Activated CD4-positive, alpha-beta T cell treated with anti-CD3 and anti-CD28 coated beads for 36 hours (primary cell): ENCODE measurements around the gene HAND2. TPM values are rescaled to one million over a fixed set of nuclear protein-coding genes. Genes with fewer than 3 reads are reported as not detected.
A peak's percentile ranks its signal among the peaks of the same experiment; 100 is the strongest.

ENCODE experiments used
- ATAC-seq: fragments of 200-7000 bp; cut with Tn5 transposase; one replicate; pipeline ENCODE4 v1.10.0; 2021; ENCODE audit warnings: mild to moderate bottlenecking, moderate library complexity
- CTCF ChIA-PET: fragments of 350-600 bp; sonication (Branson Sonifier 250); formaldehyde crosslinking; loops from one replicate; lab custom pipeline; 2021; ENCODE audit warnings: antibody characterized with exemption; lab: Charles Lee
- POLR2A ChIA-PET: fragments of 350-600 bp; sonication (Branson Sonifier 250); formaldehyde crosslinking; loops from one replicate; lab custom pipeline; 2021; ENCODE audit warnings: antibody characterized with exemption, inconsistent platforms; lab: Charles Lee
- DNase-seq: peaks from one replicate; pipeline ENCODE4 v3.0.0-alpha.2; 2020
- H3K27ac Mint-ChIP-seq: one replicate; pipeline ENCODE4 v1.8.0; 2021; ENCODE audit warnings: mixed read lengths
- H3K27me3 Mint-ChIP-seq: one replicate; pipeline ENCODE4 v1.8.0; 2021; ENCODE audit warnings: mixed read lengths
- H3K36me3 Mint-ChIP-seq: one replicate; pipeline ENCODE4 v1.8.0; 2021; ENCODE audit warnings: low read depth, mixed read lengths
- H3K4me1 Mint-ChIP-seq: one replicate; pipeline ENCODE4 v1.8.0; 2021; ENCODE audit warnings: mixed read lengths
- H3K4me3 Mint-ChIP-seq: one replicate; pipeline ENCODE4 v1.8.0; 2021; ENCODE audit warnings: mild to moderate bottlenecking, moderate library complexity, mixed read lengths
- H3K9me3 Mint-ChIP-seq: one replicate; pipeline ENCODE4 v1.8.0; 2021; ENCODE audit warnings: low read depth, mixed read lengths
- intact Hi-C, 2 experiments: fragments of 100-400 bp; cut with DNase I in 1 of 2; cut with micrococcal nuclease in 1 of 2; formaldehyde crosslinking; loops; one replicate each; pipeline versions ENCODE4 v1.14.2 to v1.15.1; 2022 to 2024; cut with DNase I, micrococcal nuclease
- total RNA-seq, 2 experiments: library from RNA; stranded (reverse); gene quantifications; one replicate each; pipeline ENCODE4 v1.2.3, GENCODE V29; 2021

The HAND2 gene
- total RNA-seq, 2 experiments from 2014 or later = not detected

- CTCF ChIA-PET = interaction anchor here (1.2 to 3.0 kb wide), 3 partner anchors 13 to 613 kb away, joined by 3 to 13 read pairs (median 10); no protein-coding TSS in a partner anchor
- Mint-ChIP-seq H3K27me3 (peaks cover 79% of the 10 kb centered on the region), H3K4me1 (peaks cover 33% of the 10 kb centered on the region), H3K9me3 (no peaks in the 10 kb centered on the region), H3K27ac (no peak overlapping the region), H3K36me3 (peaks cover 7% of the 10 kb centered on the region), H3K4me3 (peak overlapping the region; percentile 23)
- DNase-seq (no peak), ATAC-seq (no peak)
- POLR2A ChIA-PET = no interaction called here
- intact Hi-C loops = loop anchor here (5.0 to 10.0 kb wide), 4 partner anchors 245 to 777 kb away; partner anchors contain the start of genes CEP44 (in 1 of the 2) and FBXO8 (in 1 of the 2)
Observed at GRCh38 chr4:173507471-173508385, 22.3 kb downstream of the HAND2 start.

- Mint-ChIP-seq H3K4me3 (peak overlapping the region; percentile 4), H3K36me3 (peaks cover 7% of the 10 kb centered on the region), H3K4me1 (peaks cover 33% of the 10 kb centered on the region), H3K9me3 (peaks cover 1% of the 10 kb centered on the region), H3K27ac (no peak overlapping the region), H3K27me3 (peaks cover 80% of the 10 kb centered on the region)
- CTCF ChIA-PET = interaction anchor here (0.8 to 3.0 kb wide), 9 partner anchors 11 to 716 kb away, joined by 3 to 13 read pairs (median 3); no protein-coding TSS in a partner anchor
- POLR2A ChIA-PET = no interaction called here
- ATAC-seq (no peak), DNase-seq (no peak)
- intact Hi-C loops = loop anchor here (1.0 to 10.0 kb wide), 9 partner anchors 246 to 813 kb away; partner anchors contain the start of genes CEP44 (in 1 of the 2) and FBXO8 (in 1 of the 2)
Observed at GRCh38 chr4:173506597-173507211, 23.3 kb downstream of the HAND2 start.

DNA sequence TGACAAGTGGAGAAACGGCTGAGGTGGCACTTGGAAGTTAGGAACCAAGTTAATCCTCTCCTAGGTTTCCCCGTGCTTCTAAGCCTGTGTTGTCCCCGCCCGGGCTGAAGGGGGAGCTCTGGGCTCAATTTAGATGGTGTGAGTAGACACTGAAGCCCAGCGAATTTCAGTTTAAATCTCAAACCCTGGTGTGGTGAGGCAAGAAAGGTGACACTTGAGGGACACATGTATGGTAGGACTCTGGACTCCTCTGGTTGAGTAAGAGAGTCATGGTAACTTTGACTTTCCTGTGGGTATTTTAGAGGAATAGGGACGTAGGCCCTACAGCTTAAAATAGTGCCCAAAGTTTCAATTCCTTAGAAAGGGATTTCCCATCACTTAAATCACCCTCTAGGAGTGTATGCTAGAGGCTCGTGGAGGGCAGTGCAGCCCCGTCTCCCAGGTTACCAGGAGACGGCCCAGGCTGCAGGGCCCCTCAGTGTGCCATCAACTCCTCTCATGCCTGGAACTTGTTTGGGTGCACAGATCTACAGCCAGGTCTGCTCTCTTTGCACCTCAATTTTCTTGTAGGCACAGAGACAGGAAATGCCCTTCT is 24.0 kb downstream of the HAND2 start:
- CTCF ChIA-PET = interaction anchor here (0.6 to 3.0 kb wide), 13 partner anchors 9 to 777 kb away, joined by 3 to 13 read pairs (median 4); partner anchors contain the start of genes CEP44 and FBXO8
- peaks cover 4% of the 10 kb centered on the region for H3K9me3 Mint-ChIP-seq

DNA sequence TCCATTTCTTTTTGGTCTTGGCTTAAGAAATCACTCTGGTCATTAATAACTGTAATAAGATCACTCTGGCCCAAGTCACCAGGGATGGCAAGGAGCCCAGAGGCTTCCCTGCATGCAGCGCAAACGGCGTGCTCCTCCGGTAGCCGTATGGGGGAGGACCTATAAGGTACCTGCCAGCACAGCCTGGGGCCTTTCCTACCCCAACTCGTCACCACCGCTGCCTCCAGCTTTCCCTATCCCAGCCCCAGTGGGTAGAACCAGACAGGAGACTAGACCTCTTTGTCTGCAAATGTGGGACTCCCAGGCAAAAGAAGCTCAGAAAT is 25.9 kb downstream of the HAND2 start:
- Mint-ChIP-seq H3K36me3 (peaks cover 14% of the 10 kb centered on the region), H3K4me1 (peaks cover 37% of the 10 kb centered on the region), H3K9me3 (peaks cover 6% of the 10 kb centered on the region), H3K27me3 (peaks cover 83% of the 10 kb centered on the region), H3K4me3 (no peak overlapping the region), H3K27ac (no peak overlapping the region)
- ATAC-seq (no peak), DNase-seq (no peak)
- ChIA-PET POLR2A (no interaction called here), CTCF (interaction anchor here (0.9 to 2.3 kb wide), 2 partner anchors 10 to 34 kb away, joined by 3 to 6 read pairs; no protein-coding TSS in a partner anchor)
- intact Hi-C loops = loop anchor here (5.0 to 10.0 kb wide), 3 partner anchors 33 to 781 kb away; partner anchors contain the start of genes CEP44 (in 1 of the 2) and FBXO8 (in 1 of the 2)

More for the DNA sequence above, 24.0 kb downstream of the HAND2 start:
- H3K27me3 Mint-ChIP-seq = peaks cover 81% of the 10 kb centered on the region
- POLR2A ChIA-PET = interaction anchor here (0.6 kb wide), 1 partner anchor 237 kb away, joined by 8 read pairs; no protein-coding TSS in a partner anchor
- H3K27ac Mint-ChIP-seq = no peak overlapping the region
- peaks cover 35% of the 10 kb centered on the region for H3K4me1 Mint-ChIP-seq
- ATAC-seq = peak; percentile 75
- DNase-seq = peak; percentile 77
- H3K36me3 Mint-ChIP-seq = peaks cover 10% of the 10 kb centered on the region
- intact Hi-C loops = loop anchor here (1.0 to 10.0 kb wide), 9 partner anchors 246 to 813 kb away; partner anchors contain the start of genes CEP44 (in 1 of the 2) and FBXO8 (in 1 of the 2)
- H3K4me3 Mint-ChIP-seq = peak overlapping the region; percentile 4

- Mint-ChIP-seq H3K27me3 (peaks cover 78% of the 10 kb centered on the region), H3K9me3 (peaks cover 6% of the 10 kb centered on the region), H3K4me3 (no peak overlapping the region), H3K36me3 (peaks cover 14% of the 10 kb centered on the region), H3K4me1 (peaks cover 31% of the 10 kb centered on the region), H3K27ac (no peak overlapping the region)
- DNase-seq = no peak
- no peak for ATAC-seq
- ChIA-PET POLR2A (no interaction called here), CTCF (interaction anchor here (0.6 to 2.3 kb wide), 3 partner anchors 9 to 173 kb away, joined by 3 to 6 read pairs (median 4); no protein-coding TSS in a partner anchor)
- intact Hi-C loops = loop anchor here (5.0 to 10.0 kb wide), 3 partner anchors 34 to 781 kb away; partner anchors contain the start of genes CEP44 (in 1 of the 2) and FBXO8 (in 1 of the 2)
Observed at GRCh38 chr4:173503330-173504180, 26.5 kb downstream of the HAND2 start.

GRCh38 chr4:173502282-173502681 is 27.7 kb downstream of the HAND2 start:
- Mint-ChIP-seq H3K9me3 (peaks cover 6% of the 10 kb centered on the region), H3K4me1 (peaks cover 20% of the 10 kb centered on the region)
- POLR2A ChIA-PET = no interaction called here

GRCh38 chr4:173501592-173502150 is 28.4 kb downstream of the HAND2 start:
- no peak for ATAC-seq
- peaks cover 16% of the 10 kb centered on the region for H3K4me1 Mint-ChIP-seq

More at GRCh38 chr4:173502282-173502681, 27.7 kb downstream of the HAND2 start:
- CTCF ChIA-PET = interaction anchor here (0.9 to 2.3 kb wide), 2 partner anchors 8 to 81 kb away, joined by 3 to 6 read pairs; no protein-coding TSS in a partner anchor
- H3K27ac Mint-ChIP-seq = no peak overlapping the region
- peaks cover 74% of the 10 kb centered on the region for H3K27me3 Mint-ChIP-seq
- ATAC-seq = no peak
- DNase-seq = no peak
- intact Hi-C loops = loop anchor here (5.0 to 10.0 kb wide), 3 partner anchors 35 to 783 kb away; partner anchors contain the start of genes CEP44 (in 1 of the 2) and FBXO8 (in 1 of the 2)
- H3K36me3 Mint-ChIP-seq = peaks cover 10% of the 10 kb centered on the region
- no peak overlapping the region for H3K4me3 Mint-ChIP-seq

GRCh38 chr4:173500841-173501591 is 29.0 kb downstream of the HAND2 start:
- intact Hi-C loops = loop anchor here (5.0 to 10.0 kb wide), 3 partner anchors 36 to 784 kb away; partner anchors contain the start of genes CEP44 (in 1 of the 2) and FBXO8 (in 1 of the 2)
- no peak for DNase-seq
- CTCF ChIA-PET = interaction anchor here (0.8 kb wide), 1 partner anchor 390 kb away, joined by 3 read pairs; no protein-coding TSS in a partner anchor

More at GRCh38 chr4:173501592-173502150, 28.4 kb downstream of the HAND2 start:
- peaks cover 72% of the 10 kb centered on the region for H3K27me3 Mint-ChIP-seq
- CTCF ChIA-PET = no interaction called here
- H3K27ac Mint-ChIP-seq = no peak overlapping the region
- no peak for DNase-seq
- POLR2A ChIA-PET = no interaction called here
- H3K36me3 Mint-ChIP-seq = peaks cover 10% of the 10 kb centered on the region
- peak overlapping the region; percentile 15 for H3K4me3 Mint-ChIP-seq
- H3K9me3 Mint-ChIP-seq = peaks cover 6% of the 10 kb centered on the region
- intact Hi-C loops = loop anchor here (5.0 to 10.0 kb wide), 3 partner anchors 36 to 783 kb away; partner anchors contain the start of genes CEP44 (in 1 of the 2) and FBXO8 (in 1 of the 2)

More at GRCh38 chr4:173500841-173501591, 29.0 kb downstream of the HAND2 start:
- peaks cover 6% of the 10 kb centered on the region for H3K9me3 Mint-ChIP-seq
- POLR2A ChIA-PET = no interaction called here
- ATAC-seq = peak; percentile 38
- H3K4me3 Mint-ChIP-seq = peak overlapping the region; percentile 15
- H3K36me3 Mint-ChIP-seq = peaks cover 10% of the 10 kb centered on the region
- H3K27me3 Mint-ChIP-seq = peaks cover 70% of the 10 kb centered on the region
- no peak overlapping the region for H3K27ac Mint-ChIP-seq
- peaks cover 9% of the 10 kb centered on the region for H3K4me1 Mint-ChIP-seq
